HG03558 (cell line): ENCODE measurements around the gene DSG1.
"Not testable (repeated sequence)": the region's sequence is repeated elsewhere in the genome, so short reads cannot be mapped to it uniquely, and the experiment has no call there.

Experiments
- ATAC-seq: cut with Tn5 transposase; IDR thresholded peaks from one replicate; pipeline ENCODE4 v1.9.1; 2021; ENCODE audit warnings: moderate number of reproducible peaks; ENCODE audit not compliant: unreplicated experiment; ENCODE audit errors: extremely low read depth

The DSG1 gene

DNA sequence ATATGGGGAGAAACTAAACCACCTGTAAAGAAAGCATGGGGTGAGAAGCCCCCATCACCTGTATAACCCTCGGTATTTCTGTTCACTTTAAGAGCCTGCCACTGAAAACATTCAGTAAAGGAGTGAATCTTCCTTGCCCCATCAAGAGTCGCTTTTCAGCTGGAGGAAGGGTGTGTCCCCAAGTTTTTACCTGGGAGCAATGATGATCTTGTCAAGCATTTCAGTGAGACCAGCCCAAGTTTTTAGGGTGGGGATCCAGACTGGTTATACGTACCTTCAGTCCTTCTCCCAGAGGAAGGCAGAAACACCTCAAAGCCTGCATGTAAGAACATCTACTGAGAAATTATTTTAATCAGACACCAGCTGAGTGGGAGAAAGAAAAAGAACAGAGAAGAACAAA, at the start of gene DSG1:
TSS of gene DSG1 (plus strand) at position 301 of the 400 bp plus-strand sequence. CDS start 141 bp downstream, outside the sequence.
- no peak for ATAC-seq

DNA sequence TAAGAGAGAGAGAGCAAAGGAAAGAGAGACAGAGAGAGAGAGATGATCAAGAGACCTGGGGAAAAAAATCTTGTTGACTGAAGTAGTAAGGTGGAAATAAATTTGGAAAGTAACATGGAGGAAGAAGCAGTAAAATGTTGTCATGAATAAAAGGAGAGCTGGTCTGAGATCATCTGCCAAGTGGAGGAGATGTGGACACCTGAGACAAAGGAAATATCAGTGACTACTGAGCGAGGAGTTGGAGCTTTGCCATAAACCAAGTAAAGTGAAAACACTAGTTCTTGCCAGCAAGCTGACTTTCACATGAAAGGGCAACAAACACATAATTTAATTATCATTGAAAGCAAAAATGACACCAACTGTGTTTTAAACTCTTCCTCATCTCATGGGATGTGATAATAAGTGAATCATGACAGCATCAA, 49.0 kb upstream of the DSG1 start:
- no peak for ATAC-seq

DNA sequence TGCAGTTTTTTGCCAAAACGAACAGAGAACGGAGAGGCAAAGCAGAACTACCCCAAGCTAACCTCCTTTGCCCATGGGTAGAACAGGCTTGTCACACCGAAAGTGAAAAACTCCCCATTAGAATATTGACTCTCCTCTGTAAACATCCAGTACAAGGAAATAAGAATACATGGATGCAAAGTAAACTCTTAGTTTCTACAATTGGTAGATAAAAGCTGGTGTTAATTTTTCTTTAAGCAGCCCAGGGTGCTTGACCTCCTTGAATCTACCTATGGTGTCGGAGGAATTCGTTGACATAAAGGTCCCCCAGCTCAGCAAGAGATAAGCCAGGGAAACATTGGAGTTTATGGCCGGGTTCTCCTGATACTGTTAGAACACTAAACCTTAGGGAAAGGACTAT, 48.4 kb upstream of the DSG1 start:
- ATAC-seq: no peak

DNA sequence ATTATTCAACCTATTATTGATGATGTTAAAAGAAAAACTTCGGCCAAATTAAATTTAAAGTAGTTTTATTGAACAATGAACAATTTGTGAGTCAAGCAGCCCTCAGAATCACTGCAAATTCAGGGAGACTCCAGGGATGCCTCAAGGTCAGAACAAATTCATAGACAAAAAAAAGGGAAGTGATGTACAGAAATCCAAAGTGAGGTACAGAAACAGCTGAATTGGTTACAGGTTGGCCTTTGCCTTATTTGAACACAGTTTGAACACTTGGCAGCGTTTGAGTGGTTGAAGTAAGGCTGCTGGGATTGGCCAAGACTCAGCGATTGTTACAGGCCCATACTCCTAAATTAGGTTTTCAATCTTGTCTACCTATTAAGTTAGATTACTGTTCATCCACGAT, 47.4 kb upstream of the DSG1 start:
- ATAC-seq: no peak

DNA sequence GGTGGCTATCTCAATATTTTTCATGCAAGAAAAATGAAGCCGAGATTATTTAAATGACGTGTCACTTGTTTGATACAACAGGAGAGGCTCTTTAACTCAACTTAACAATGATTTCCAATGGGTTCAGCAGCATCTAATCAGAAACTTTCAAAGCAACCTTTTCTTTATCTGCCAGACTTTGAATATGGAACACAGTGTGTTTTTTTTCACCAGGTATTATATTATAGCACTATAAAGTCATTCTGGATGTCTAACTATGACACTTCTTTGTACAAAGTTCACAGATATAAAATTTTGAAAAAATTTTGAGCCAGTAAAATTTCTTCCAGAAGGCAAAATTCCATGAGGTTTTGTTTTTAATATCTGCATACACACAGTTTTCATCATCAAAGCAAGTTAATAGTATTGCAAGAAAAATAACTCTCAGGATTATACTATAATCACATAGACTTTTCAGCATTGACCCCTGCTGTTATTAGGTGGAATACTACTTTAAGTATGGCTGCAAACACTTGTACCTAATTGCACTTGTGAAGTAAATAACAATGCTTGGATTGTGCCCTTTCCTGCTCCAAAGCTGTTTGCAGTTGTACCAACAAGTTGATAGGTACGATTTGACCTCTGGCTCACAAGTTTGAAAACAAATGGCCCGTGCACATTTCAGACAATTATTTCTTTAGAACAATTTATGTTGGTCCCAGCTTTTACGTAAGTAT, 44.0 kb upstream of the DSG1 start:
- no peak for ATAC-seq

DNA sequence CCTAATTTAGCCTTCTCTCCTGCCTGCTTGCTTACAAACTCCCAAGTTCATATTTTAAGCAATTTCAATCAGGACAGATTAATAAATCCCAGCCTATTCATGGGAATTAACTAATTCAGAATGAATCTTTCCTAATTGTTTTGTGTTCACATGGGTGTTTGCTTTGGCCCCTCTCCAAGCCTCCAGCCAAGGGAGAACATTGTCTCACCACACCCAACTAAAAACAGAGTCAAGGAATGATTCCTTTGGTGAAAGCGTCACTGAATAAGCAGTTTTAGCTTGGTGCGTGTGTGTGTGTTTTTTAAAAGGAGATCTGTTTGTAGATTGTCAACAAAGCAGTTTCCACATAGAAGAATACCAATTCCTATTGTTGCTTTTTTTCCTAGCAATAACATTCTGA, 43.0 kb upstream of the DSG1 start:
- ATAC-seq: no peak

DNA sequence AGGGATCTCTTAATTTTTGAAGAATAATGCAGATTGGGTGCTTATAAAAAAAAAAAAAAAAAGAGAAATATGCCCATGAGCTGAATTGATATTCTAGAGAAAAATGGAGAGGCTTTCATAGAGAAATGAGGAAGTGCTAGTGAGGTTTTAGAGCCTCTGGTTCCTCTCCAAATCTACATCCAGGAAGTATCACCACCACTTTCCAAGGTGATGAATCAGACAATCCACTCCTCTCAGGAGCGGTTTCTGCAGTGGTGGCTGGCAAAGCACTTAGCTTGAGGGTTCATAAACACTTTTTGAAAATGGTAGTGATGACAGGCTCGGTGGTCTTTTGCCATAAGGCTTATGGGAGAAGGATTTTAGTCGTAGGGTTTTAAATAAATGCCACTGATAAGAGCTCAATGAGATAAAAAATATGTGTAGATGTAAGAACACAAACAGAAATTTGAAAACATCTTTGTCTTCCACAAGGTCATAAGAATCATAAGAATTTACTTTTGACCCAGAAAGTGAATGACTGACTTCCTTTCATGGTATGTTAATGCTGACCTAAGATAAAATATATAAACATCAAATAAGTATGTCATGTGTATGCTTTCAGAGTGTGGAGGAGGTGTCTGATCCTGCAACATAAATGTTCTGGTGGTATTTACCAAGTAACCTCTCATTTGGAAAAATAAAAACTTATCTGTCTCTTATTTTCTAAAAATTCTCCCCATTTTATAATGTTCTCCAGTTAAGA, 42.1 kb upstream of the DSG1 start:
- ATAC-seq: no peak

DNA sequence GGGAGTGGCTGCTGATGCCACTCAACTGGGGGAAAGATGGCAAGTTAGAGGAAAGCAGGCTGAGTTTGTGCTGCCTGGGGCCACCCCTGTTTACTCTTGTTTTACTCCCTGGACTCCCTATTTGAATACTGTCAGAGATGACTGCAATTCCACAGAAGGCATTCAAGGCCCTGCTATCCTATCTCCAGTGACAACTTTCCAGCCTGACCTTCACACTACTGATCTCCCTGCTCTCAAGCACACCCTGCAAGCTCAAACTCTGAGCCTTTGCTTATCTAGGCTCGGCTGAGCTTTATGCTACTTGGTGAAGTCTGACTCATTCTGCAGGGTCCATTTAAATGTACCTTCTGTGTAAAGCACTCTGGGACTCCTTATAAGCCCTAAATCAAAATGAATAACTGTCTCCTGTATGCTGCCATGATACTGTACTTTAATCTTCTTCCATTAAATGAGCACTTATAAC, 39.3 kb upstream of the DSG1 start:
- ATAC-seq: no peak

DNA sequence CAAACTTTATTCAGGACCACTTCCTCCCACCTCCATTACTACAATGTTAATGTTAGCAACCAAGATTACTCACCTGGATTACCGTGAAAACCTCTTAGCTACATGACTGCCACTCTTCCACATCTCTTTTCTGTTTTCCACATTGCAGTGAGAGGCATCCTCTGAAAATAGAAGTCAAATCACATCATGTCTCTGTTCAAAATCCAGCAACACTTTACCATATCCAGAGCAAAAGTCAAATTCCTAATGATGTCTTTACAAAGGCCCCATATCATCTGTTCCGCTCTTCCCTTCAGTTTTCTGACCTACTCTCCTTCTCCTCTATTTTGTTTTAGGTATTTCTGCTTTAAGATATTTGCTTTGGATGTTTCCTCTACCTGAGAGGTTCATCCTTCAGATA, 37.5 kb upstream of the DSG1 start:
- no peak for ATAC-seq

DNA sequence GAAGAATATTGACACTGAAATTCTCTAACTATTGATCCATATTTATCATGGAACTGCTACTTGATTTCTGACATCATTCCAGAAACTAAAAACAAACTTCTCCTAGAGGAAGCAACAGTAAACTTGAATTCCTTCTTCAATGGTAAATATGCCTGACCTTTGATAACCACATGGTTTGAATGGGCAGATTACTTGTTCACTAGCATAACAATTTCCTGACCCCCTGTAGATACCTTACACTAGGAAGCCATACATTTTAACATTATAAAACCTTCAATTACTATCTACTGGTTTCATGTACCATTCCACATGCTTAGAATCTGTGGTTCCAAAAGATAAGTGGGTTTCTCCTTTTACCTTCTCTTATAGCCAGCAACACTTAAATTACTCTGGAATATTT, 36.5 kb upstream of the DSG1 start:
- no peak for ATAC-seq

DNA sequence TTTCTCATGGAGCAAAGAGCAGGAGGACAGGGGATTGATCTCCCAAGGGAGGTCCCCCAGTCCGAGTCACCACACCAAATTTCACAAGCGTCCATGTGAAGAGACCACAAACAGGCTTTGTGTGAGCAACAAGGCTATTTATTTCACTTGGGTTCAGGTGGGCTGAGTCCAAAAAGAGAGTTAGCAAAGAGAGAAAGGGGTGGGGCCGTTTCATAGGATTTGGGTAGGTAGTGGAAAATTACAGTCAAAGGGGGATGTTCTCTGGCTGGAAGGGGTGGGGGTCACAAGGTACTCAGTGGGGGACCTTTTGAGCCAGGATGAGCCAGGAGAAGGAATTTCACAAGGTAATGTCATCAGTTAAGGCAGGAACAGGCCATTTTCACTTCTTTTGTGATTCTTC, 28.5 kb upstream of the DSG1 start:
- ATAC-seq: not testable (repeated sequence)

DNA sequence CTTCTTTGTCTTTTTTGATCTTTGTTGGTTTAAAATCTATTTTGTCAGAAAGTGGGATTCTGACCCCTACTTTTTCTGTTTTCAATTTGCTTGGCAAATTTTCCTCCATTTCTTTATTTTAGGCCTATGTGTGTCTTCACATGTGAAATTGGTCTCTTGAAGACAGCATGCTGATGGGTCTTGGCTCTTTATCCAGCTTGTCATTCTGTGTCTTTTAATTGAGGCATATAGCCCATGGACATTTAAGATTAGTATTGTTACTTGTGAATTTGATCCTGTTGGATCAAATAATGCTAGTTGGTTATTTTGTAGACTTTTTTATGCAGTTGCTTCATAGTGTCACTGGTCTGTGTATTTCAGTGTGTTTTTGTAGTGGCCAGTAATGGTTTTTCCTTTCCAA, 26.3 kb upstream of the DSG1 start:
- no peak for ATAC-seq

DNA sequence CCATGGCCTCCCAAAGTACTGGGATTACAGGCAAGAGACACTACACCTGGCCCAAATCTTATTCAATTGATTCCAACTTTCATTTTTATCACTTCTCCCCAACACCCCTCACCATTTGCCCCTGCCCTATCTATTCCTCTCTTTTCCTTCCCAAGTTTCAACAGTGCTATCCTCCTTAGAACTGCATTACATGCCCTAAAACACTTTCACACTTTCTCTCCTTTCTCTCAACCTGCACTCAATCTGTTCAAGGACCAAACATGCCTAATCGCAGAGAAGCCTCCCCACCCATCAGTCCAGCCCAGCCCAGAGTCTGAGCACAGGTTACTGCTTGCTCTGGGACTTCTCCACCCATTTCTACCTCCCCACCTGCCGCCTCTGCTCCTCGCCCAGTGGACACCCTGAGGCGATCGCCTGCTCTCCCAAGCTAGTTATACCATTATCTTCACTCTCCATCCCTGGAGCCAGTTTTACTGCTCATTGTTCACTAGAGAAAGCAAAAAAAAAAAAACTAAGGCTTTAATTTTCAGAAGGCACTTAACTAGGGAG, 23.7 kb upstream of the DSG1 start:
- no peak for ATAC-seq

DNA sequence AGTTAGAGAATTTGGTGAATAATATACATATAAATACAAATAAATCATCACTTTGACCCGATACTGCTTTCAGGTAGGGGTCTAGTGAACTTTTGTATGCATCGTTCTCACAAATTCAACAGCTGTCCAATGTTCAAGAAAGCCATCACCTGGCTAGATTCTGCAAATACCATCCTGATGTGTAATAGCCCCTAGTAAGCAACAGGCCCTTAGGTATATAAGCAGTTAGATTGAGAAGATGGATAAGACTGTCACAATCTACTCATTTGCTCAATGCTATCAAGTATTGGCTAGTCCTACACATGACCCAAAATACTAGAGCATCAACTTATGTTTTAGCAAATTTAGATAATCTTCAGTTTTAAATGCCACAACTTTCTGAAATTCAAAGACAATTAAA, 20.7 kb upstream of the DSG1 start:
- no peak for ATAC-seq

DNA sequence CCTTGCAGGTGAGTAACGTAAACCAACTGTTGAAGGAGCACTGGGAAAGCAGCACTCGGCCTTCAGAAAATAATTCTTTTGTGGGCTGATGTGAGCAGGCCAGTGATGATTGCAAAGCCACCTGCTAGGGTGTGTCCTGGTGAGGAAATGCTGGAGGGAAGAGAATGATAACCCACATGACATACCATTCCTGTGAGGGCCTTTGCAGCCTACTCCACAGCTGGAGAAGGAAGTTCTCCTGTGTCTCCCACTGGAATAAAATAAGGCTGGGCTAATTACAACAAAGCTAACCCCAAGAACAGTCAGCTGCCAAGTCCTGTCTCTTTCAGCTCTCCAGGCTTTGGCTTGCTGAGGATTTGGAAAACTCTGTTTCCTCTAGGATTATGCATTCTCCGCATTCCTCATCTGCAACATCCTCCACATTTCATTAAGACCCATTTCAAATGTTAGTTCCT, 16.7 kb upstream of the DSG1 start:
- ATAC-seq: no peak

DNA sequence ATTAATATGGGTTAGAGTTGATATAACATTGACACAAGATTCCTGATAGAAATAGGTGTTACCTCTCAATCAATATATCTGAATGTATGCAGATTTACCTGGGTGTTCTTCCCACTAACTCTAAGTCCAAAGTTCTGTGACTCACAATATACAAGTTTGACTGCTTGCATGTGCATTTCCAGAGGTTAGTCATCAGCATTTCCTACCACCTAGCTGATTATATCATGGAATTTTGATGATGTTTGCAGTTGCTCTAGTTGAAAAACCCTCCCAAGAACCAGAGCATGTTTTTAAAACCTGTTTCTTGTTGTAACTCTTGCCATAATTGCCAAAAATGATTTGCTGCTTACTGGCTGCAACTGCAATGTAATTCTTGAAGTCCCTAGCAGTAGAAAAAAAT, 15.0 kb upstream of the DSG1 start:
- no peak for ATAC-seq

DNA sequence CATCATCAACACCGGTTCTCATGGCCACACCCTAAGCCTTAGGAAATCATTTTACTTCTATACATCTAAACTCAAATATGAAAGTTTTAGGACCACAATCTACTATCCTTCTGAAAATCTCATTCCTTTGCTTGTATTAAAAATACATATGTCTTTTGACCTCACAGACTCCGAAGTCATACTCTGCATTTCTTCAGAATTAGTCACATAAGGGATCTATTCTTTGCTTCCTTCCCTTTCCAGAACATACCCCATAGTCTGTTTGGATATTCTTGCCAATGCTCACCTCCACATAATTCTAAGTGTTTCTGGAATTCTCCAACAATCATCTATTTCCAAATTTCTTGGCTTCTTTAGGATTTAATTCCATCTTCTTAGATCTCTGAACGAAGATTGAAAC, 14.2 kb upstream of the DSG1 start:
- no peak for ATAC-seq

DNA sequence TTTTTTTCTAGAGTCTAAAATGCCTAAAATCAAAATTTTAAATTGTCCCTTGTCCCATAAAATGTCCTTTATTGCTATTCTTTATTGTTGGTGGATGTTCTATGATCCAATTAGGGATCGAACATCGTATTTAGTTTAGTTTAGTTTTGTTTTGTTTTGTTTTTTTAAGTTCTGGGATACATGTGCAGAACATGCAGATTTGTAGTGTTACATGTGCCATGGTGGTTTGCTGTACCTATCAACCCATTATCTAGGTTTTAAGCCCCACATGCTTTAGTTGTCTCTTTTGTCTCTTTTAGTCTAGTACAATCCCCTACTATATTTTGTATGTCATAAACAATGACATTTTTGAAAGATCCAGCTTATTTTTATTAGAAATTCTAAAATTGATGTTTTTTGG, 8.8 kb upstream of the DSG1 start:
- no peak for ATAC-seq

DNA sequence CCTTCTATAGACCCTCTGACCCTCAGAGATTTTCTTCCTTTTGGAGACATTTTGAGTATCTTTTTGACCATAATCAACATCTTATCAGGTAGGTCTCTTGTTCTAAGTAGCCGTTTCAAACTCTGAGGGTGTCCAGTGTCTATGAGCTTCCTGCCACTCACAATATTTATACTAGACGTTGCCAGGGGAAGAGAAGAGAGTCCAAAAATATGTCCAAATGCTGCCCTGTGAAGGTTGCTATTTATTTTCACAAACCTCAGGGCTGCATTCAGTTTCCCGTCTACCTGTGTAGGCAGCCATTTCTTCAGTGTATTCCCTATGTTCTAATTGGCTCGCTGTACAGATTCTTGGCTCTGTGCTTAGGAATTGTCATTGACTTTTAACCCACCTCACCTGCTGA, 986 bp upstream of the DSG1 start:
- no peak for ATAC-seq

DNA sequence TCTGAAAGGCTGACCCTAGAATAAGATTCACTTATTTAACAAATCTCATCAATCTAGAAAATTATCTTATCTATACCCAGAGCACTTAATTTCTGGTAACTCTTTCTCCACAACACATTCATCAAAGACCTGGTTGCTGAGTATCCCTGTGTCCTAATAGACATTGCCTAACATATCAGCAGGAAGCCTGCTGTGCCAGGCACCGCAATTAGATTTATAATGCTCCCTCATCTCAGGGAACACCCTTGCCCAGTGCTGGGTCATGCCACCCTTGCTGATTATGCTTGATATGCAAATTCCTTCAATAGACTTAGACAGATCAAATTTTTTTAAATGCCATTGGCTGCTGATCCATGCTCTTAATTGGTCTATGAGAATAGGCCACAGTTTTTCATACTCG, 3.8 kb downstream of the DSG1 start:
- no peak for ATAC-seq

DNA sequence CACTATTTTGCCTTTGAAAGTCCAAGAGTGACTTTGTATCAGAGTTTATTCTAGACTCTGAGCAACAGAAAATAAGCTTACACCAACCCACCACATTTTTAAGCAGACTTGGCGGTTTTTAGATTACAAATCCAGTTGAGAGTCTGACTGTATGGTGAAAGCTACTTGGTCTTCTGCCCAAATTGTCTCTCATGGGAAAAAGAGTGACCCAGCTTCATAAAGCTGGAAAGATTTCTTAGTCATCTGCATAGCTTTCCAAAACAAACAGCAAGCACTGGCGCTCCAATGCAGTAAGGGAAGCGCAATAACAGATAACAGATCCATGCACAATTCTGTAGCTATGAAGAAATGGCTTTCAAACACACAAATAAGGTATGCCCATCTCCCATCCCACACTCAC, 7.1 kb downstream of the DSG1 start:
- ATAC-seq: no peak
